Breast epithelium (tissue), 4 donors: Measurements from ENCODE around the gene LSAMP. TPM values are rescaled to one million over a fixed set of nuclear protein-coding genes. Genes with fewer than 3 reads are reported as not detected.

Source experiments
- DNase-seq, 2 donors: peaks; one replicate each; pipeline ENCODE4 v3.0.0-alpha.2; 2019; ENCODE audit warnings: low spot score in 2 of 2
- H3K27ac ChIP-seq, 2 donors: fragments of 200-600 bp; sonication (generic) in 1 of 2; one replicate each; pipeline ENCODE4 v1.5.1; 2016 to 2019; ENCODE audit warnings: mild to moderate bottlenecking in 1 of 2
- H3K27me3 ChIP-seq, 2 donors: fragments of 200-600 bp; sonication (generic) in 1 of 2; one replicate each; pipeline versions ENCODE4 v1.5.1 to v1.6.0; 2017 to 2019; ENCODE audit warnings: control low read depth in 1 of 2, mild to moderate bottlenecking in 1 of 2
- H3K36me3 ChIP-seq: fragments of 200-600 bp; one replicate; pipeline ENCODE4 v1.5.1; 2019
- H3K4me1 ChIP-seq, 2 donors: fragments of 200-600 bp; sonication (generic); one replicate each; pipeline ENCODE4 v1.5.1; 2016 to 2019; ENCODE audit warnings: control low read depth in 1 of 2
- H3K4me3 ChIP-seq, 3 donors: fragments of 200-600 bp; sonication (generic); 1 replicate in 2 of 3; 2 replicates in 1 of 3; pipeline ENCODE4 v1.5.1; 2016 to 2019; ENCODE audit warnings: mild to moderate bottlenecking in 3 of 3, moderate library complexity in 2 of 3
- H3K9me3 ChIP-seq, 2 donors: fragments of 200-600 bp; sonication (generic) in 1 of 2; one replicate each; pipeline ENCODE4 v1.5.1; 2016 to 2019; ENCODE audit warnings: control low read depth in 1 of 2
- CTCF ChIP-seq, 3 donors: fragments of 450-650 bp; IDR thresholded peaks; one replicate each; pipeline ENCODE4 v1.5.1; 2016 to 2017; ENCODE audit warnings: antibody characterized with exemption in 3 of 3, mild to moderate bottlenecking in 3 of 3, moderate library complexity in 3 of 3
- POLR2A ChIP-seq: fragments of 450-650 bp; IDR thresholded peaks from one replicate; pipeline ENCODE4 v1.6.1; 2016; ENCODE audit warnings: antibody characterized with exemption, mild to moderate bottlenecking, moderate library complexity
- POLR2AphosphoS5 ChIP-seq, 3 donors: sonication (generic); formaldehyde crosslinking; IDR thresholded peaks; one replicate each; pipeline ENCODE4 v1.6.1; 2017; ENCODE audit warnings: antibody characterized with exemption in 3 of 3
- intact Hi-C: fragments of 100-400 bp; cut with DNase I; formaldehyde crosslinking; loops from one replicate; pipeline ENCODE4 v1.15.1; 2023; ENCODE audit warnings: low total_unique reads
- total RNA-seq, 3 donors: library from RNA; depleted of rRNA; stranded (reverse); fragments of >200 nt; gene quantifications; one replicate each; pipeline ENCODE4 v1.1.0, GENCODE V29; 2016

Gene LSAMP
- total RNA-seq, 3 donors from 2014 or later: 1.6 to 3.8 (median 3.5) TPM

- Histone ChIP-seq H3K27ac (no peak overlapping the region), H3K4me3 (no peak overlapping the region), H3K36me3 (no peaks in the 10 kb centered on the region), H3K27me3 (no peaks in the 10 kb centered on the region), H3K4me1 (no peaks in the 10 kb centered on the region), H3K9me3 (no peaks in the 10 kb centered on the region)
- intact Hi-C loops: no loop called here
- no peak for DNase-seq
- TF ChIP-seq CTCF (IDR thresholded peaks at IDR 0.05): no peak
- TF ChIP-seq POLR2A: no peak
- no peak for TF ChIP-seq POLR2AphosphoS5 (IDR thresholded peaks at IDR 0.05)
These were observed 252.8 kb downstream of the LSAMP start for GRCh38 chr3:116192464-116192863.

DNA sequence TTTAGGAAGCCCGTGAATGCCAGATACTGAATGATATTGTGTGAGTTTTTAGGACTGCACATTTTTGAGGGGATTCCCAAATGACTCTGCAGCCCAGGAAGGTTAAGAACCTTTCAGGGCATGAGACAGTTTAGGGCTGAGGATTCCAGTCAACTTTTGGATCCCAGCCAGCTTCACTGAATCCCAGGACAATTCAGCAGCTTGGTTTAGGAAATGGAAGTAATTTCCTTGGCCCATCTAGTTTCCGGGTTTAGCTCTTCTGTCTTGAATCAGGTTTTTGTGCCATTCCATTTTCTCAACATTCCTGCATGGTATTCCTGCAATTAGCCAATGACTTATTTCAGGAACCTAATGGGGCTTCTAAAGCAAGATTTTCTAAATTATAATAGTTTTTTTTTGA, 253.9 kb downstream of the LSAMP start:
- intact Hi-C loops: no loop called here

DNA sequence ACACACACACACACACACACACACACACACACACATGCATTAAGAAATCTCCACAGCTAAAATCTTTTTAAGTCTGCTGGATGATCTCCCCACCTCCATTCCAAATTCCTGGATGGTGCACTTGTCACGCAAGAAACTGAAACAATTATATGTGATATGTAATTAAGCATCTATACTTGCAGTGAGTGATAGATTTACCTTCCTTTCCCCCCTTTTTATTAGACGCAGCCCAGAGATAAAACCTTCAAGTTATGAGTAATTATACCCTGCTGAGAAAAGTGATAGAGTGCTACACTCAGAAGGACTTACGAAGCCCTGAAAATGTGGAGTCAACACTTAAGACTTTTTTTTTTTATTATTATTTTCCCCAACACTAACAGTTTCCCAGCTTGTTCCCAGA, 255.2 kb downstream of the LSAMP start:
- Histone ChIP-seq H3K4me3 (no peak overlapping the region), H3K36me3 (no peaks in the 10 kb centered on the region), H3K27ac (no peak overlapping the region), H3K9me3 (no peaks in the 10 kb centered on the region), H3K4me1 (no peaks in the 10 kb centered on the region), H3K27me3 (no peaks in the 10 kb centered on the region)
- no peak for TF ChIP-seq CTCF (IDR thresholded peaks at IDR 0.05)
- no peak for DNase-seq
- intact Hi-C loops: no loop called here

More for the DNA sequence above, 253.9 kb downstream of the LSAMP start:
- no peaks in the 10 kb centered on the region for H3K4me1 ChIP-seq
- H3K4me3 ChIP-seq: no peak overlapping the region
- DNase-seq: no peak
- H3K27me3 ChIP-seq: no peaks in the 10 kb centered on the region
- TF ChIP-seq CTCF (IDR thresholded peaks at IDR 0.05): no peak
- TF ChIP-seq POLR2AphosphoS5 (IDR thresholded peaks at IDR 0.05): no peak
- no peak for TF ChIP-seq POLR2A
- H3K36me3 ChIP-seq: no peaks in the 10 kb centered on the region
- no peaks in the 10 kb centered on the region for H3K9me3 ChIP-seq
- H3K27ac ChIP-seq: no peak overlapping the region

- no peaks in the 10 kb centered on the region for H3K4me1 ChIP-seq
These were observed 257.0 kb downstream of the LSAMP start for GRCh38 chr3:116188231-116188785.

GRCh38 chr3:116186049-116186448, 259.2 kb downstream of the LSAMP start:
- Histone ChIP-seq H3K4me3 (no peak overlapping the region), H3K4me1 (no peaks in the 10 kb centered on the region), H3K36me3 (no peaks in the 10 kb centered on the region), H3K27ac (no peak overlapping the region), H3K27me3 (no peaks in the 10 kb centered on the region), H3K9me3 (no peaks in the 10 kb centered on the region)
- TF ChIP-seq POLR2A: no peak
- no peak for TF ChIP-seq CTCF (IDR thresholded peaks at IDR 0.05)
- no peak for TF ChIP-seq POLR2AphosphoS5 (IDR thresholded peaks at IDR 0.05)
- intact Hi-C loops: no loop called here
- DNase-seq: no peak

More at GRCh38 chr3:116188231-116188785, 257.0 kb downstream of the LSAMP start:
- DNase-seq: no peak
- no peak overlapping the region for H3K27ac ChIP-seq
- no peak overlapping the region for H3K4me3 ChIP-seq
- no peak for TF ChIP-seq POLR2A
- no peak for TF ChIP-seq CTCF (IDR thresholded peaks at IDR 0.05)
- TF ChIP-seq POLR2AphosphoS5 (IDR thresholded peaks at IDR 0.05): no peak
- no peaks in the 10 kb centered on the region for H3K9me3 ChIP-seq
- H3K36me3 ChIP-seq: no peaks in the 10 kb centered on the region
- intact Hi-C loops: no loop called here
- no peaks in the 10 kb centered on the region for H3K27me3 ChIP-seq
